ENCODE data around the gene TSPYL6. TPM values are rescaled to one million over a fixed set of nuclear protein-coding genes. Genes with fewer than 3 reads are reported as not detected.

Gene TSPYL6
- total and polyA plus RNA-seq, 2 donors (not counting 3 experiments of a cell fraction or from before 2014, with no cell fraction given), result 0.03 TPM; not detected in 1

GRCh38 chr2:54274781-54275242, 18.8 kb upstream of the TSPYL6 start:
- H3K27me3 ChIP-seq (ENCODE audit: control insufficient read depth in 2 of 2, insufficient read depth in 2 of 2, low read length in 2 of 2), result no peaks in the 10 kb centered on the region
- no peaks in the 10 kb centered on the region for H3K9me3 ChIP-seq (replicated peaks; ENCODE audit: control insufficient read depth, insufficient read depth, low read length)
- no peak overlapping the region for H3K27ac ChIP-seq (ENCODE audit: insufficient read depth, low read depth, low read length)
- H3K79me2 ChIP-seq (ENCODE audit: control insufficient read depth, insufficient read depth, low read length), result no peaks in the 10 kb centered on the region
- no peak overlapping the region for H3K4me2 ChIP-seq (ENCODE audit: insufficient read depth, low read length)
- POLR2A ChIA-PET, result no interaction called here
- H3K4me1 ChIP-seq (ENCODE audit: control insufficient read depth, extremely low read depth, insufficient read depth, low read length), result no peaks in the 10 kb centered on the region
- CTCF ChIA-PET, result interaction anchor here (0.8 to 1.9 kb wide), 6 partner anchors 10 to 113 kb away, joined by 3 to 4 read pairs (median 3); a partner anchor contains a TSS
- dilution Hi-C loops (cut with MboI; ENCODE audit: extremely low pct_ligation_motif_present, low sequenced_read_pairs), result no loop called here
- DNase-seq (ENCODE audit: low read depth, low spot score), result no peak
- TF ChIP-seq POLR2A (IDR thresholded peaks at IDR 0.05; ENCODE audit: low read depth, low read length), result no peak
- TF ChIP-seq JUN (IDR thresholded peaks at IDR 0.05; ENCODE audit: borderline replicate concordance, insufficient read depth, insufficient read length, low read depth), result no peak
- TF ChIP-seq EZH2 (IDR thresholded peaks at IDR 0.05; ENCODE audit: borderline replicate concordance, low read depth, low read length, severe bottlenecking), result no peak
- TF ChIP-seq, protein P1, sequence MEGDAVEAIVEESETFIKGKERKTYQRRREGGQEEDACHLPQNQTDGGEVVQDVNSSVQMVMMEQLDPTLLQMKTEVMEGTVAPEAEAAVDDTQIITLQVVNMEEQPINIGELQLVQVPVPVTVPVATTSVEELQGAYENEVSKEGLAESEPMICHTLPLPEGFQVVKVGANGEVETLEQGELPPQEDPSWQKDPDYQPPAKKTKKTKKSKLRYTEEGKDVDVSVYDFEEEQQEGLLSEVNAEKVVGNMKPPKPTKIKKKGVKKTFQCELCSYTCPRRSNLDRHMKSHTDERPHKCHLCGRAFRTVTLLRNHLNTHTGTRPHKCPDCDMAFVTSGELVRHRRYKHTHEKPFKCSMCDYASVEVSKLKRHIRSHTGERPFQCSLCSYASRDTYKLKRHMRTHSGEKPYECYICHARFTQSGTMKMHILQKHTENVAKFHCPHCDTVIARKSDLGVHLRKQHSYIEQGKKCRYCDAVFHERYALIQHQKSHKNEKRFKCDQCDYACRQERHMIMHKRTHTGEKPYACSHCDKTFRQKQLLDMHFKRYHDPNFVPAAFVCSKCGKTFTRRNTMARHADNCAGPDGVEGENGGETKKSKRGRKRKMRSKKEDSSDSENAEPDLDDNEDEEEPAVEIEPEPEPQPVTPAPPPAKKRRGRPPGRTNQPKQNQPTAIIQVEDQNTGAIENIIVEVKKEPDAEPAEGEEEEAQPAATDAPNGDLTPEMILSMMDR (IDR thresholded peaks at IDR 0.05; ENCODE audit: extremely low read depth in 1 of 2, insufficient read depth in 1 of 2, low read depth in 1 of 2, low read length in 2 of 2), result no peak
- TF ChIP-seq, protein P2, sequence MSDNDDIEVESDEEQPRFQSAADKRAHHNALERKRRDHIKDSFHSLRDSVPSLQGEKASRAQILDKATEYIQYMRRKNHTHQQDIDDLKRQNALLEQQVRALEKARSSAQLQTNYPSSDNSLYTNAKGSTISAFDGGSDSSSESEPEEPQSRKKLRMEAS (IDR thresholded peaks at IDR 0.05; ENCODE audit: insufficient read depth, insufficient read length), result no peak
- TF ChIP-seq GATA2 (IDR thresholded peaks at IDR 0.05; ENCODE audit: insufficient read depth, insufficient read length, low read depth, low read length), result no peak
- no peak for TF ChIP-seq FOS (IDR thresholded peaks at IDR 0.05; ENCODE audit: borderline replicate concordance, insufficient read depth, low read length)
- TF ChIP-seq MYC (IDR thresholded peaks at IDR 0.05; ENCODE audit: low read depth, low read length), result no peak
- TF ChIP-seq POLR2AphosphoS5 (IDR thresholded peaks at IDR 0.05; ENCODE audit: insufficient read depth, low read depth, low read length), result no peak
- H2AFZ ChIP-seq (ENCODE audit: low read depth, low read length), result no peak overlapping the region
- no peaks in the 10 kb centered on the region for H3K36me3 ChIP-seq (ENCODE audit: control insufficient read depth in 2 of 2, extremely low read depth in 1 of 2, insufficient read depth in 2 of 2, low read length in 2 of 2)
- FAIRE-seq, result peak; percentile 18
- intact Hi-C loops (cut with micrococcal nuclease), result no loop called here
- H3K9ac ChIP-seq (replicated peaks; ENCODE audit: extremely low read depth, insufficient read depth, low read length), result no peak overlapping the region
- BruUV-seq (replicated peaks), result no TSS peak
- H3K4me3 ChIP-seq (replicated peaks in 1 of 3; ENCODE audit: insufficient read depth in 1 of 3, low read depth in 1 of 3, low read length in 3 of 3), result no peak overlapping the region
- H3K9me1 ChIP-seq (replicated peaks; ENCODE audit: control insufficient read depth, extremely low read depth, insufficient read depth, low read length), result no peaks in the 10 kb centered on the region
- no peaks in the 10 kb centered on the region for H4K20me1 ChIP-seq (replicated peaks; ENCODE audit: control insufficient read depth, extremely low read depth, insufficient read depth, low read length)
